ENCODE results near the gene ENO3. TPM values are rescaled to one million over a fixed set of nuclear protein-coding genes. Genes with fewer than 3 reads are reported as not detected.

The ENO3 gene
- total and polyA plus RNA-seq, 2 donors (not counting 3 experiments of a cell fraction or from before 2014, with no cell fraction given) = 5.5 to 5.9 TPM

DNA sequence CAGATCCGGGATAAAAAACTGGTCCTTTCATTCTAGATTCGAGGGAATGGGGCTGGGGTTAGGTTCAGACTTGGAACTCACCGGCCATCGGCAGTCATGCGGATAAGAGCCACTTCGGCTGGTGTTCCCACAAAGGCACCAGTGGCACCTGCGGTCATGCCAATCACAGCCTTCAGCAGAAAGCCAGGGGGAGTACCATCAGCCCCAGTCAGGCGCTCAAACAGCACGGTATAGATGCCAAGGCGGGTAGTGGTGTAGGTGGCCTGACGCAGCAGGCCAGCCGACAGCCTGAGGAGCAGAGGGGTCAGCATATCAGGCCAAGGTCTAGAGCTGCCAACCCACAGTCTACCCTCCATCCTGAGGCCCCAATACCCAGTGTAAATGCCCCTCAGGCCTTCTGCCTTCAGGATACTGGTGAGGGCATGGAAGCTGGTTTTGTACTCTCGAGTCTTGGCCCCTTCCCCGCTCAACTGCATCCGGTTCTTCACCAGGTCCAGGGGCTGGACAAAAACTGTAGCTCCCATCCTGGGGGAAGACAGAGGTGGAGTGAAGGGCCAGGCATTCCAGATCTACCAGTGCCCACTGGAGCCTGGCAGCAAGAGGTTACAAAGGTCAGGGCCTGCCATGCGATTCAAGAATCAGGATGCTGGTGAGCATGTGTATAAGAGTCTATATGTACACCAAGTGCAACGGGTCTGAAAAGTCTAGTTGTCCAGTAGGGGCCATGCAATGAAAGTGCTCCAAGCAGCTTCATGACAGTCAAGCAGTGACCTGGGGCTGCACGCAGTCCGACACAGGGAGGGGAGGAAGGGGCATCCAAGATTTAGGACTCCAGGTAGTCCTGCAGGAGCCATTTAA, 12.0 kb upstream of the ENO3 start:
- POLR2A ChIA-PET = interaction anchor here (2.3 kb wide), 1 partner anchor 29 kb away, joined by 15 read pairs; the partner anchor contains the start of gene SPAG7
- peak; percentile 57 for FAIRE-seq
- TSS peak; percentile 14 for BruUV-seq (replicated peaks)
- H3K9me3 ChIP-seq (replicated peaks; ENCODE audit: control insufficient read depth, insufficient read depth, low read length) = no peaks in the 10 kb centered on the region
- peak overlapping the region; percentile 81 for H3K27ac ChIP-seq (ENCODE audit: insufficient read depth, low read depth, low read length)
- peaks cover 8 to 29% of the 10 kb centered on the region in 2 experiments for H3K36me3 ChIP-seq (ENCODE audit: control insufficient read depth in 2 of 2, extremely low read depth in 1 of 2, insufficient read depth in 2 of 2, low read length in 2 of 2)
- no peaks in the 10 kb centered on the region for H4K20me1 ChIP-seq (replicated peaks; ENCODE audit: control insufficient read depth, extremely low read depth, insufficient read depth, low read length)
- no peak for TF ChIP-seq POLR2AphosphoS5 (IDR thresholded peaks at IDR 0.05; ENCODE audit: insufficient read depth, low read depth, low read length)
- H3K4me2 ChIP-seq (ENCODE audit: insufficient read depth, low read length) = peak overlapping the region; percentile 89
- H3K27me3 ChIP-seq (ENCODE audit: control insufficient read depth in 2 of 2, insufficient read depth in 2 of 2, low read length in 2 of 2) = no peaks in the 10 kb centered on the region
- CTCF ChIA-PET = interaction anchor here (1.2 to 3.3 kb wide), 6 partner anchors 18 to 93 kb away, joined by 3 to 44 read pairs (median 5); partner anchors contain the start of genes INCA1 and KIF1C
- intact Hi-C loops (cut with micrococcal nuclease) = loop anchor here (1.0 kb wide), 1 partner anchor 30 kb away; no protein-coding TSS in a partner anchor
- dilution Hi-C loops (cut with MboI; ENCODE audit: extremely low pct_ligation_motif_present, low sequenced_read_pairs) = no loop called here
- no peaks in the 10 kb centered on the region for H3K9me1 ChIP-seq (replicated peaks; ENCODE audit: control insufficient read depth, extremely low read depth, insufficient read depth, low read length)
- peak overlapping the region; percentile 88 for H3K9ac ChIP-seq (replicated peaks; ENCODE audit: extremely low read depth, insufficient read depth, low read length)
- H3K4me3 ChIP-seq (replicated peaks in 1 of 3; ENCODE audit: insufficient read depth in 1 of 3, low read depth in 1 of 3, low read length in 3 of 3) = peak overlapping the region; percentile 45 to 84 (median 77)
- no peak for DNase-seq (ENCODE audit: low read depth, low spot score)
- H3K4me1 ChIP-seq (ENCODE audit: control insufficient read depth, extremely low read depth, insufficient read depth, low read length) = peaks cover 23% of the 10 kb centered on the region
- H2AFZ ChIP-seq (ENCODE audit: low read depth, low read length) = peak overlapping the region; percentile 40
- peaks cover 49% of the 10 kb centered on the region for H3K79me2 ChIP-seq (ENCODE audit: control insufficient read depth, insufficient read depth, low read length)

- no peaks in the 10 kb centered on the region for H3K9me1 ChIP-seq (replicated peaks; ENCODE audit: control insufficient read depth, extremely low read depth, insufficient read depth, low read length)
- no peaks in the 10 kb centered on the region for H3K27me3 ChIP-seq (ENCODE audit: control insufficient read depth in 2 of 2, insufficient read depth in 2 of 2, low read length in 2 of 2)
- no peak for FAIRE-seq
- peak overlapping the region; percentile 45 to 84 (median 77) for H3K4me3 ChIP-seq (replicated peaks in 1 of 3; ENCODE audit: insufficient read depth in 1 of 3, low read depth in 1 of 3, low read length in 3 of 3)
- TF ChIP-seq EZH2 (IDR thresholded peaks at IDR 0.05; ENCODE audit: borderline replicate concordance, low read depth, low read length, severe bottlenecking) = no peak
- TF ChIP-seq, protein P1, sequence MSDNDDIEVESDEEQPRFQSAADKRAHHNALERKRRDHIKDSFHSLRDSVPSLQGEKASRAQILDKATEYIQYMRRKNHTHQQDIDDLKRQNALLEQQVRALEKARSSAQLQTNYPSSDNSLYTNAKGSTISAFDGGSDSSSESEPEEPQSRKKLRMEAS (IDR thresholded peaks at IDR 0.05; ENCODE audit: insufficient read depth, insufficient read length) = no peak
- no peak for TF ChIP-seq POLR2AphosphoS5 (IDR thresholded peaks at IDR 0.05; ENCODE audit: insufficient read depth, low read depth, low read length)
- no peak for TF ChIP-seq POLR2A (IDR thresholded peaks at IDR 0.05; ENCODE audit: low read depth, low read length)
- no peak for TF ChIP-seq FOS (IDR thresholded peaks at IDR 0.05; ENCODE audit: borderline replicate concordance, insufficient read depth, low read length)
- TF ChIP-seq JUN (IDR thresholded peaks at IDR 0.05; ENCODE audit: borderline replicate concordance, insufficient read depth, insufficient read length, low read depth) = no peak
- no peak for TF ChIP-seq CTCF (IDR thresholded peaks at IDR 0.05; ENCODE audit: extremely low read depth in 1 of 2, insufficient read depth in 1 of 2, low read depth in 1 of 2, low read length in 2 of 2)
- no peak for TF ChIP-seq MYC (IDR thresholded peaks at IDR 0.05; ENCODE audit: low read depth, low read length)
- TF ChIP-seq GATA2 (IDR thresholded peaks at IDR 0.05; ENCODE audit: insufficient read depth, insufficient read length, low read depth, low read length) = no peak
- no peaks in the 10 kb centered on the region for H3K9me3 ChIP-seq (replicated peaks; ENCODE audit: control insufficient read depth, insufficient read depth, low read length)
- no peak for DNase-seq (ENCODE audit: low read depth, low spot score)
- BruUV-seq (replicated peaks) = no TSS peak
- dilution Hi-C loops (cut with MboI; ENCODE audit: extremely low pct_ligation_motif_present, low sequenced_read_pairs) = no loop called here
- H3K79me2 ChIP-seq (ENCODE audit: control insufficient read depth, insufficient read depth, low read length) = peaks cover 54% of the 10 kb centered on the region
- peak overlapping the region; percentile 89 for H3K4me2 ChIP-seq (ENCODE audit: insufficient read depth, low read length)
- H4K20me1 ChIP-seq (replicated peaks; ENCODE audit: control insufficient read depth, extremely low read depth, insufficient read depth, low read length) = no peaks in the 10 kb centered on the region
- intact Hi-C loops (cut with micrococcal nuclease) = loop anchor here (1.0 kb wide), 1 partner anchor 30 kb away; no protein-coding TSS in a partner anchor
- ChIA-PET POLR2A (interaction anchor here (1.0 to 2.3 kb wide), 3 partner anchors 14 to 31 kb away, joined by 4 to 15 read pairs (median 4); partner anchors contain the start of gene SPAG7), CTCF (interaction anchor here (1.0 to 3.3 kb wide), 9 partner anchors 18 to 92 kb away, joined by 3 to 44 read pairs (median 6); partner anchors contain the start of genes CHRNE, INCA1 and KIF1C)
- peak overlapping the region; percentile 81 for H3K27ac ChIP-seq (ENCODE audit: insufficient read depth, low read depth, low read length)
- H3K4me1 ChIP-seq (ENCODE audit: control insufficient read depth, extremely low read depth, insufficient read depth, low read length) = peaks cover 19% of the 10 kb centered on the region
- peak overlapping the region; percentile 88 for H3K9ac ChIP-seq (replicated peaks; ENCODE audit: extremely low read depth, insufficient read depth, low read length)
- peak overlapping the region; percentile 40 for H2AFZ ChIP-seq (ENCODE audit: low read depth, low read length)
- peaks cover 8 to 33% of the 10 kb centered on the region in 2 experiments for H3K36me3 ChIP-seq (ENCODE audit: control insufficient read depth in 2 of 2, extremely low read depth in 1 of 2, insufficient read depth in 2 of 2, low read length in 2 of 2)
Observed at GRCh38 chr17:4939546-4939795, 11.4 kb upstream of the ENO3 start.

Measured in endothelial cell of umbilical vein (primary cell).